Panc1 (cell line): ENCODE measurements around the gene NUFIP1.

Experiments
- POLR2AphosphoS5 ChIP-seq: IDR thresholded peaks from 2 replicates; pipeline ENCODE4 v1.6.1; 2012; ENCODE audit warnings: mild to moderate bottlenecking, low read depth, low read length, moderate library complexity
- TF ChIP-seq, protein P1 (sequence below): fragments of 450-650 bp; IDR thresholded peaks from 2 replicates; pipeline ENCODE4 v1.5.1; 2017; ENCODE audit warnings: mild to moderate bottlenecking

DNA sequence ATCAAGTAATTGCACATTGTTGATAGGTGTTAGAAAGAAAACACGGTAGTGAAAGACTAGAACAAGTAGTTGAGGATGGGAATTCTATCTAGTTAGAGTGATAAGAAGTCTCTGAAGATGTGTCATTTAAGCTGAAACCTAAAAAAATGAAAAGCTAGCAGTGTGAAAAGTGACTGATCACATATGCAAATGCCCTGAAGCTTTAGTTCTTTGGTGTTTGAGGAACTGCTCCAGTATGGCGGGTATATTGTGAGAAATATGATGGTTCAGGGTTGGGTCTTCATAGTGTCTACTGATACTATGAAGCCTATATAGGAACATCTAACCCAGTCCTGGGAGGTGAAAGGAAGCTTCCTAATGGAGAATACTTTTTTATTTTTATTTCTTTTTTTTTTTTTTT, 45.1 kb upstream of the NUFIP1 start:
- no peak for TF ChIP-seq POLR2AphosphoS5
- TF ChIP-seq, protein P1, sequence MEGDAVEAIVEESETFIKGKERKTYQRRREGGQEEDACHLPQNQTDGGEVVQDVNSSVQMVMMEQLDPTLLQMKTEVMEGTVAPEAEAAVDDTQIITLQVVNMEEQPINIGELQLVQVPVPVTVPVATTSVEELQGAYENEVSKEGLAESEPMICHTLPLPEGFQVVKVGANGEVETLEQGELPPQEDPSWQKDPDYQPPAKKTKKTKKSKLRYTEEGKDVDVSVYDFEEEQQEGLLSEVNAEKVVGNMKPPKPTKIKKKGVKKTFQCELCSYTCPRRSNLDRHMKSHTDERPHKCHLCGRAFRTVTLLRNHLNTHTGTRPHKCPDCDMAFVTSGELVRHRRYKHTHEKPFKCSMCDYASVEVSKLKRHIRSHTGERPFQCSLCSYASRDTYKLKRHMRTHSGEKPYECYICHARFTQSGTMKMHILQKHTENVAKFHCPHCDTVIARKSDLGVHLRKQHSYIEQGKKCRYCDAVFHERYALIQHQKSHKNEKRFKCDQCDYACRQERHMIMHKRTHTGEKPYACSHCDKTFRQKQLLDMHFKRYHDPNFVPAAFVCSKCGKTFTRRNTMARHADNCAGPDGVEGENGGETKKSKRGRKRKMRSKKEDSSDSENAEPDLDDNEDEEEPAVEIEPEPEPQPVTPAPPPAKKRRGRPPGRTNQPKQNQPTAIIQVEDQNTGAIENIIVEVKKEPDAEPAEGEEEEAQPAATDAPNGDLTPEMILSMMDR = no peak
